ENCODE results near the gene PAPPA. TPM values are rescaled to one million over a fixed set of nuclear protein-coding genes. Genes with fewer than 3 reads are reported as not detected.

Gene PAPPA
- polyA plus RNA-seq, 1 of the 3 experiments (the other 2 are of a cell fraction) = 44.5 TPM

- Histone ChIP-seq H3K4me3 (ENCODE audit: low read depth in 2 of 2, low read length in 1 of 2) (no peak overlapping the region), H3F3A (replicated peaks; ENCODE audit: insufficient read depth) (peaks cover 12% of the 10 kb centered on the region), H3K9ac (no peak overlapping the region), H3K4me2 (no peak overlapping the region), H3K4me1 (ENCODE audit: control insufficient read depth in 1 of 2, insufficient read depth in 2 of 2, low read depth in 1 of 2, low read length in 1 of 2) (peaks cover 0 to 23% of the 10 kb centered on the region in 2 experiments; a peak in 1 of 4 replicates), H3K27me3 (ENCODE audit: insufficient read depth) (no peaks in the 10 kb centered on the region), H2AFZ (ENCODE audit: low read depth) (no peak overlapping the region), H3K36me3 (replicated peaks in 1 of 2; ENCODE audit: control insufficient read depth in 1 of 2, insufficient read depth in 2 of 2, low read length in 1 of 2) (no peaks in the 10 kb centered on the region), H3K79me2 (ENCODE audit: insufficient read depth) (no peaks in the 10 kb centered on the region), H4K20me1 (ENCODE audit: insufficient read depth) (no peaks in the 10 kb centered on the region), H3K9me3 (no peaks in the 10 kb centered on the region), H3K9me2 (no peaks in the 10 kb centered on the region), H3K27ac (ENCODE audit: low read depth in 2 of 2, low read length in 1 of 2) (no peak overlapping the region)
- ChIA-PET CTCF (interaction anchor here (0.8 kb wide), 1 partner anchor 9 kb away, joined by 3 read pairs; no protein-coding TSS in a partner anchor), POLR2A (no interaction called here)
- 94% methylated on average over 5 of the region's 5 CpGs for WGBS (ENCODE audit: low lambda C conversion rate)
- no peak for DNase-seq
- TF ChIP-seq JUND (IDR thresholded peaks at IDR 0.05) (no peak), TAF1 (IDR thresholded peaks at IDR 0.05; ENCODE audit: borderline replicate concordance, low read depth, low read length) (no peak), TCF12 (IDR thresholded peaks at IDR 0.05) (no peak), EZH2phosphoT487 (IDR thresholded peaks at IDR 0.05; ENCODE audit: borderline replicate concordance, low read depth) (no peak), CTCF (IDR thresholded peaks at IDR 0.05) (no peak), FOSL2 (IDR thresholded peaks at IDR 0.05; ENCODE audit: borderline replicate concordance, low read depth) (no peak), NRF1 (IDR thresholded peaks at IDR 0.05; ENCODE audit: low read depth, low read length) (no peak), RAD21 (IDR thresholded peaks at IDR 0.05; ENCODE audit: low read length) (no peak), POLR2AphosphoS5 (IDR thresholded peaks at IDR 0.05; ENCODE audit: low read depth, low read length) (no peak), ELF1 (IDR thresholded peaks at IDR 0.05) (no peak), REST (IDR thresholded peaks at IDR 0.05; ENCODE audit: low read depth, low read length) (no peak), ZBTB33 (IDR thresholded peaks at IDR 0.05; ENCODE audit: borderline replicate concordance, low read depth) (no peak), GATA2 (CRISPR knock-in tag; IDR thresholded peaks at IDR 0.05) (no peak), GABPA (IDR thresholded peaks at IDR 0.05; ENCODE audit: low read depth) (no peak), TEAD4 (IDR thresholded peaks at IDR 0.05; ENCODE audit: borderline replicate concordance, insufficient read depth) (no peak), CHD2 (IDR thresholded peaks at IDR 0.05; ENCODE audit: low read length, partially characterized antibody) (no peak), FOXM1 (IDR thresholded peaks at IDR 0.05; ENCODE audit: low read depth) (no peak), USF2 (IDR thresholded peaks at IDR 0.05; ENCODE audit: borderline replicate concordance, low read depth, low read length) (no peak)
These were observed 10.7 kb upstream of the PAPPA start for GRCh38 chr9:116142706-116143492.
